HepG2 (cell line): Measurements from ENCODE around the gene STK39. TPM values are rescaled to one million over a fixed set of nuclear protein-coding genes. Genes with fewer than 3 reads are reported as not detected.
A peak's percentile ranks its signal among the peaks of the same experiment; 100 is the strongest.

Experiments used
- BCL3 ChIP-seq: sonication (generic); formaldehyde crosslinking; IDR thresholded peaks from 2 replicates; pipeline ENCODE4 v1.5.1; 2020; ENCODE audit warnings: mild to moderate bottlenecking, missing genetic modification reagents, moderate library complexity
- CERS6 ChIP-seq: sonication (generic); formaldehyde crosslinking; IDR thresholded peaks from 2 replicates; pipeline ENCODE4 v1.5.0; 2020; ENCODE audit warnings: missing genetic modification reagents
- CSRNP2 ChIP-seq: sonication (generic); formaldehyde crosslinking; conservative IDR thresholded peaks from 2 replicates; pipeline ENCODE4 v1.8.0; 2022; ENCODE audit warnings: low read depth, missing genetic modification reagents
- NR0B2 ChIP-seq: sonication (generic); formaldehyde crosslinking; IDR thresholded peaks from 2 replicates; pipeline ENCODE4 v1.4.0; 2020; ENCODE audit warnings: mild to moderate bottlenecking, missing genetic modification reagents
- PATZ1 ChIP-seq: sonication (generic); formaldehyde crosslinking; IDR thresholded peaks from 2 replicates; pipeline ENCODE4 v1.4.0; 2020; ENCODE audit warnings: missing genetic modification reagents
- RARG ChIP-seq: sonication (generic); formaldehyde crosslinking; IDR thresholded peaks from 2 replicates; pipeline ENCODE4 v1.4.0; 2020; ENCODE audit warnings: low read depth, mild to moderate bottlenecking, missing genetic modification reagents
- TFDP2 ChIP-seq: sonication (generic); formaldehyde crosslinking; IDR thresholded peaks from 2 replicates; pipeline ENCODE4 v1.4.0; 2020; ENCODE audit warnings: missing genetic modification reagents
- ZFP37 ChIP-seq: sonication (generic); formaldehyde crosslinking; IDR thresholded peaks from 2 replicates; pipeline ENCODE4 v1.4.0; 2020; ENCODE audit warnings: missing genetic modification reagents, borderline replicate concordance
- ZNF124 ChIP-seq: sonication (generic); formaldehyde crosslinking; IDR thresholded peaks from 2 replicates; pipeline ENCODE4 v1.4.0; 2020; ENCODE audit warnings: missing genetic modification reagents
- ZNF180 ChIP-seq: sonication (generic); formaldehyde crosslinking; IDR thresholded peaks from 2 replicates; pipeline ENCODE4 v1.4.0; 2020; ENCODE audit warnings: low read depth, missing genetic modification reagents, borderline replicate concordance
- ZNF317 ChIP-seq: sonication (generic); formaldehyde crosslinking; IDR thresholded peaks from 2 replicates; pipeline ENCODE4 v1.5.0; 2020; ENCODE audit warnings: mild to moderate bottlenecking, missing genetic modification reagents
- ZNF414 ChIP-seq: sonication (generic); formaldehyde crosslinking; IDR thresholded peaks from 2 replicates; pipeline ENCODE4 v1.5.0; 2020; ENCODE audit warnings: missing genetic modification reagents
- ZNF589 ChIP-seq: sonication (generic); formaldehyde crosslinking; conservative IDR thresholded peaks from 2 replicates; pipeline ENCODE4 v1.8.0; 2022; ENCODE audit warnings: mild to moderate bottlenecking, moderate library complexity, missing genetic modification reagents
- ZNF687 ChIP-seq: sonication (generic); formaldehyde crosslinking; IDR thresholded peaks from 2 replicates; pipeline ENCODE4 v1.5.1; 2020; ENCODE audit warnings: mild to moderate bottlenecking, missing genetic modification reagents, moderate library complexity
- polyA plus RNA-seq, 8 experiments: library from polyadenylated mRNA; depleted of rRNA in 3 of 8; stranded (reverse) in 7 of 8; unstranded in 1 of 8; fragments of >200 nt; fragmentation: Illumina TruSeq in 4 of 8; extraction: Trizol in 4 of 8; gene quantifications; 2 replicates each; pipeline versions ENCODE4 v1.2.1 to v1.2.3, GENCODE V29; 2011 to 2016; ENCODE audit warnings: low read depth in 4 of 8, missing spikeins in 1 of 8, mixed read lengths in 1 of 8; ENCODE audit not compliant: insufficient read depth in 1 of 8
- total RNA-seq, 5 experiments: library from RNA; depleted of rRNA; stranded (reverse); fragments of >200 nt; fragmentation: Illumina TruSeq; extraction: Trizol; gene quantifications; 2 replicates each; pipeline ENCODE4 v1.2.3, GENCODE V29; 2016; ENCODE audit warnings: low read depth in 1 of 5

Gene STK39
- total and polyA plus RNA-seq, 2 of the 13 experiments (the other 11 are each of a cell fraction or from before 2014, with no cell fraction given), result 27.3 to 38.4 TPM

GRCh38 chr2:168192839-168193616 is 54.4 kb downstream of the STK39 start (continued):
- TF ChIP-seq TFDP2 (CRISPR knock-in tag) (no peak), RARG (CRISPR knock-in tag) (no peak), ZNF317 (no peak), CSRNP2 (CRISPR knock-in tag) (no peak), ZFP37 (no peak), NR0B2 (CRISPR knock-in tag) (0 out of 2 replicates have a peak, but pooled peaks have one; percentile 22), ZNF414 (CRISPR knock-in tag) (no peak), ZNF180 (CRISPR knock-in tag) (no peak), ZNF589 (CRISPR knock-in tag) (no peak), PATZ1 (CRISPR knock-in tag) (peak; percentile 65), CERS6 (CRISPR knock-in tag) (no peak), ZNF124 (no peak), BCL3 (CRISPR knock-in tag) (no peak), ZNF687 (peak; percentile 57)
